Spleen (tissue), 11 donors: ENCODE measurements around the gene CHN1. TPM values are rescaled to one million over a fixed set of nuclear protein-coding genes. Genes with fewer than 3 reads are reported as not detected.
A peak's percentile ranks its signal among the peaks of the same experiment; 100 is the strongest.

Source experiments
- DNase-seq: peaks from one replicate; pipeline ENCODE4 v3.0.0-alpha.2; 2020
- H3K27ac ChIP-seq, 8 donors: fragments of 200-600 bp; sonication (generic) in 7 of 8; 1 replicate in 4 of 8; 2 replicates in 4 of 8; pipeline versions ENCODE4 v1.5.0 to v1.8.0; 2016 to 2021; ENCODE audit warnings: inconsistent platforms in 4 of 8, mild to moderate bottlenecking in 4 of 8, moderate library complexity in 1 of 8
- H3K27me3 ChIP-seq, 7 donors: fragments of 200-600 bp; sonication (generic) in 6 of 7; replicated peaks in 1 of 7; 1 replicate in 4 of 7; 2 replicates in 3 of 7; pipeline versions ENCODE4 v1.5.0 to v1.8.0; 2016 to 2021; ENCODE audit warnings: inconsistent platforms in 3 of 7, mild to moderate bottlenecking in 1 of 7
- H3K36me3 ChIP-seq, 6 donors: fragments of 200-600 bp; sonication (generic) in 5 of 6; 1 replicate in 4 of 6; 2 replicates in 2 of 6; pipeline versions ENCODE4 v1.5.0 to v1.8.0; 2016 to 2021; ENCODE audit warnings: inconsistent platforms in 2 of 6
- H3K4me1 ChIP-seq, 6 donors: fragments of 200-600 bp; sonication (generic) in 5 of 6; 1 replicate in 3 of 6; 2 replicates in 3 of 6; pipeline versions ENCODE4 v1.5.0 to v1.8.0; 2016 to 2021; ENCODE audit warnings: inconsistent platforms in 3 of 6
- H3K4me3 ChIP-seq, 8 donors: fragments of 200-600 bp; sonication (generic) in 7 of 8; 1 replicate in 4 of 8; 2 replicates in 4 of 8; pipeline versions ENCODE4 v1.5.0 to v1.8.0; 2016 to 2021; ENCODE audit warnings: inconsistent platforms in 4 of 8, mild to moderate bottlenecking in 4 of 8, moderate library complexity in 2 of 8
- H3K9me3 ChIP-seq, 8 donors: fragments of 200-600 bp; sonication (generic) in 7 of 8; 1 replicate in 4 of 8; 2 replicates in 4 of 8; pipeline versions ENCODE4 v1.5.0 to v1.8.0; 2016 to 2021; ENCODE audit warnings: inconsistent platforms in 4 of 8
- POLR2A ChIP-seq, 3 donors: fragments of 450-650 bp; IDR thresholded peaks; one replicate each; pipeline ENCODE4 v1.5.1; 2017; ENCODE audit warnings: antibody characterized with exemption in 3 of 3, mild to moderate bottlenecking in 1 of 3
- POLR2AphosphoS5 ChIP-seq, 3 donors: sonication (generic); formaldehyde crosslinking; IDR thresholded peaks; one replicate each; pipeline ENCODE4 v1.5.1; 2017; ENCODE audit warnings: antibody characterized with exemption in 3 of 3
- WGBS, 5 donors: extraction: QIAGEN DNeasy Blood & Tissue Kit in 3 of 5; methylation state at CpG; one replicate each; pipeline versions ENCODE4 v1.1.5 to v1.1.7; 2013 to 2018; 5-methylcytosine and 5-hydroxymethylcytosine counted together
- intact Hi-C: fragments of 100-400 bp; cut with DNase I; formaldehyde crosslinking; loops from one replicate; pipeline ENCODE4 v1.15.0; 2023; ENCODE audit warnings: low total_unique reads
- polyA plus RNA-seq, 3 donors: library from polyadenylated mRNA; stranded (reverse); fragments of 200-250 nt; gene quantifications; one replicate each; pipeline ENCODE4 v1.2.1, GENCODE V29; 2013
- total RNA-seq, 7 donors: library from RNA; depleted of rRNA in 3 of 7; stranded (reverse); fragments of >200 nt in 3 of 7; fragmentation: NEBNext Ultra II Directional in 4 of 7; extraction: Animal tissue kit (Norgen Biotek cat#: 25700) in 4 of 7; gene quantifications; one replicate each; pipeline versions ENCODE4 v1.1.0 to v1.2.1, GENCODE V29; 2016 to 2021
- TF ChIP-seq, protein P1 (sequence below), 11 experiments: fragments of 200-600 bp in 7 of 11; fragments of 450-650 bp in 4 of 11; sonication (generic) in 4 of 11; IDR thresholded peaks in 8 of 11; conservative IDR thresholded peaks in 3 of 11; 1 replicate in 7 of 11; 2 replicates in 4 of 11; pipeline versions ENCODE4 v1.4.0 to v1.8.0; 2016 to 2021; ENCODE audit warnings: antibody characterized with exemption in 11 of 11, inconsistent platforms in 4 of 11, mild to moderate bottlenecking in 1 of 11
- donor health status: healthy with polysubstance abuse.
- donor health status: DM: no; HTN: no; CAD: no; lungs with moderate emphysema.
- donor health status: DM: no; HTN: no; CAD: no.
- donor health status: Bipolar disorder and iron deficiency.
- donor health status: healthy.
- donor health status: DM: no; HTN: no; CAD: no.
- donor health status: DM: yes; HTN: yes; CAD: no.

Gene CHN1
- total and polyA plus RNA-seq, 10 donors = 5.4 to 14.6 (median 9.7) TPM

DNA sequence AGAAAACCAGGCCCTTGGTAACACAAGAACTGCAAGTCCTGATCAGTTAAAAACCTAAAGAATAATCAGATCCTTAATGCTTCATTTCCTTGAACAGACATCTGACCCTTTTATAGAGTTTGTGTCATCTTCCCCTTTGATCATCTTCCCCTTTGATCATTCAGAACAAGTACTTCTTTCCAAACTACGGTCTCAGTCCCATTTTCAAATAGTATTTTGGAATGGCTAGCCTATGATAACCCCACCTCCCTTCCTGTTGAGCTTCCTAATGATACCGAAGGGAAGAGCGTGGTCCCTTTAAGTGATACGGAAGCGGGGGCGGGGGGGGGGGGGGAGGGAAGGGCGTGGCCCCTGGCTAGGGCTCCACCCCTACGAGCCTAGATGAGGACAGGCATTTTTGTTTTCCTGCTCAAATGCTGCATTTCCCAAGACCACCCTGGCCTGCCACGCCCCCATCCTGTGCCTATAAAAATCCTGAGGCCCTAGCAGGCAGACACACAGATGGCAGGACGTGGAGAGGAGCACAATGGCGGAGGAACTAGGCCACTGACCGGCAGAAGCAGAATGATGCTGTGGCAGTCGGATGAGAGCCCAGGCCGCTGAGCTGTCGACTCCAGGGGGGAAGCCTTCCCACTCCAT is 216.8 kb downstream of the CHN1 start:
- peak overlapping the region in 1 of 8 donors; percentile 14 for H3K27ac ChIP-seq
- WGBS, 5 donors = 64 to 77% (median 69%) methylated on average over 12 to 15 of the region's 15 CpGs
- peaks cover 0 to 5% (median 0%) of the 10 kb centered on the region in 7 donors for H3K27me3 ChIP-seq
- peaks cover 0 to 10% (median 4%) of the 10 kb centered on the region in 6 donors for H3K4me1 ChIP-seq
- H3K36me3 ChIP-seq = no peaks in the 10 kb centered on the region
- TF ChIP-seq, protein P1, sequence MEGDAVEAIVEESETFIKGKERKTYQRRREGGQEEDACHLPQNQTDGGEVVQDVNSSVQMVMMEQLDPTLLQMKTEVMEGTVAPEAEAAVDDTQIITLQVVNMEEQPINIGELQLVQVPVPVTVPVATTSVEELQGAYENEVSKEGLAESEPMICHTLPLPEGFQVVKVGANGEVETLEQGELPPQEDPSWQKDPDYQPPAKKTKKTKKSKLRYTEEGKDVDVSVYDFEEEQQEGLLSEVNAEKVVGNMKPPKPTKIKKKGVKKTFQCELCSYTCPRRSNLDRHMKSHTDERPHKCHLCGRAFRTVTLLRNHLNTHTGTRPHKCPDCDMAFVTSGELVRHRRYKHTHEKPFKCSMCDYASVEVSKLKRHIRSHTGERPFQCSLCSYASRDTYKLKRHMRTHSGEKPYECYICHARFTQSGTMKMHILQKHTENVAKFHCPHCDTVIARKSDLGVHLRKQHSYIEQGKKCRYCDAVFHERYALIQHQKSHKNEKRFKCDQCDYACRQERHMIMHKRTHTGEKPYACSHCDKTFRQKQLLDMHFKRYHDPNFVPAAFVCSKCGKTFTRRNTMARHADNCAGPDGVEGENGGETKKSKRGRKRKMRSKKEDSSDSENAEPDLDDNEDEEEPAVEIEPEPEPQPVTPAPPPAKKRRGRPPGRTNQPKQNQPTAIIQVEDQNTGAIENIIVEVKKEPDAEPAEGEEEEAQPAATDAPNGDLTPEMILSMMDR (IDR thresholded peaks at IDR 0.05 in 8 of 11, conservative IDR thresholded peaks at IDR 0.05 in 3 of 11) = no peak
- no peak for TF ChIP-seq POLR2A (IDR thresholded peaks at IDR 0.05)
- peak in 1 of 3 donors; percentile 20 for TF ChIP-seq POLR2AphosphoS5 (IDR thresholded peaks at IDR 0.05)
- H3K4me3 ChIP-seq = no peak overlapping the region
- no peaks in the 10 kb centered on the region for H3K9me3 ChIP-seq
- intact Hi-C loops = no loop called here
- no peak for DNase-seq

DNA sequence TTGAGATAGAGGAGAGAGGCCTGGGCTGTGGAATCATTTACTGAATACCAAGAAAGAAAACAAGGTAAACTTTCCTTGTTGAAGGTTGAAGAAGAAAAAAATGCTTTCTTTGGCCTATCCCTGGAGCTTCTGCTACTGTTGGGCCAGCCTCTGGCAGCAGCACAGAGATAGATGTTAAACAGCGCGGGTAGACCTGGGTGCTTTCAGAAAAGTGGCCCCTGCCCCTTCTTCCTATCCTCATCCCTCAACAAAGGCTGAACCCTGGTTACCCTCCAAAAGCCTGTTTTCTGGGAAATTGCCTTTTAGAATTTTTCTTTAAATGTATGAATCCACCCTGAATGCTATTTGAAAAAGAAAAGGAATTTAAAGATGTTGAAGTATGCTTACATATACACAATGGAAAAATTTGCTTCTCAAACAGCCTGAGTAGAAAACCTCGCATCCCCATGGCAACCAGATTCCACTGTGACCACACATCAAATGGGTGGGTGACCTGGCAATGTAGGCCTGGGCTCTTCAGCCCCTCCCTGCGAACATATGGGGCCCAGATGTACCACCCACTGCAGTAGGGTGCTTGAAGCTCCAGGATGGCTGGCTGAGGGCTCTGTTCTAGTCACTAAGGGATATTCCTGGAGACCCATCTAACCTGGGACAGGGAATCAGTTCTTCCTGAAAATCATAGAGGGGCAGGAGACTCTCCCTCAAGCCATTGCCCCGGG is 217.5 kb downstream of the CHN1 start:
- Histone ChIP-seq H3K4me1 (peaks cover 0 to 10% (median 3%) of the 10 kb centered on the region in 6 donors), H3K36me3 (no peaks in the 10 kb centered on the region), H3K27me3 (peaks cover 0 to 5% (median 0%) of the 10 kb centered on the region in 7 donors), H3K4me3 (no peak overlapping the region), H3K9me3 (no peaks in the 10 kb centered on the region), H3K27ac (peak overlapping the region in 1 of 8 donors; percentile 14)
- DNase-seq = no peak
- 84 to 93% (median 86%) methylated on average over 5 of the region's 5 CpGs for WGBS, 5 donors
- TF ChIP-seq POLR2AphosphoS5 (IDR thresholded peaks at IDR 0.05) (no peak), POLR2A (IDR thresholded peaks at IDR 0.05) (no peak)
- TF ChIP-seq, protein P1 (IDR thresholded peaks at IDR 0.05 in 8 of 11, conservative IDR thresholded peaks at IDR 0.05 in 3 of 11) = no peak
- intact Hi-C loops = no loop called here

DNA sequence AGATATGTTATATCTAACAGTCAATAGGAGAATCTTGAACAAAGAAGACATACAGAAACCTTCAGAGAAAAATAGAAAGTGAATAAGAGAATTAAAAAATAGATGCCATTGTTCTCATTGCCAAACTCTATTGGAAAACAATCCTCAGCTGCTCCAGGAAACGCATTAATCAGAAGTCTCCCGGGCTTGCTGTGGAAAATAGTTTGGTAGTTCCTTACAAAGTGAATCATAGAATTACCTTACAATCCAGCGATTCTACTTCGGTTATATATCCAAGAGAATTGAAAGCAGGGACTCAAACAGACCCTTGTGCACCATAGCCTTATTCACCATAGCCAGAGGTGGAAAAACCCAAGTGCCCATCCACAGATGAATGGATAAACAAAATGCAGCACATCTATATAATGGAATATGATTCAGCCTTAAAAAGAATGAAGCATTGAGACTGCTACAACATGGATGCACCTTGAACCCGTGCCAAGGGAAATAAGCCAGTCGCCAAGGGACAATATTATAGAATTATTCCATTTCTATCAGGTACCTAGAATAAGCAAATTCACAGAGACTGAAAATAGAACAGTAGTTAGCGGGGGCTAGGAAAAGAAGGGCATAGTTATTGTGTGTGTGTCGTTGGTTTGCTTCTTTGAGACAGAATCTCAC is 219.0 kb downstream of the CHN1 start:
- intact Hi-C loops = no loop called here
- DNase-seq = no peak
- H3K4me3 ChIP-seq = no peak overlapping the region
- H3K9me3 ChIP-seq = no peaks in the 10 kb centered on the region
- TF ChIP-seq POLR2A (IDR thresholded peaks at IDR 0.05) = no peak
- TF ChIP-seq, protein P1 (IDR thresholded peaks at IDR 0.05 in 8 of 11, conservative IDR thresholded peaks at IDR 0.05 in 3 of 11) = no peak
- no peak for TF ChIP-seq POLR2AphosphoS5 (IDR thresholded peaks at IDR 0.05)
- WGBS, 5 donors = 82 to 96% (median 90%) methylated on average over 8 of the region's 8 CpGs
- no peaks in the 10 kb centered on the region for H3K27me3 ChIP-seq
- no peaks in the 10 kb centered on the region for H3K36me3 ChIP-seq
- H3K4me1 ChIP-seq = peaks cover 0 to 7% (median 3%) of the 10 kb centered on the region in 6 donors
- no peak overlapping the region for H3K27ac ChIP-seq

DNA sequence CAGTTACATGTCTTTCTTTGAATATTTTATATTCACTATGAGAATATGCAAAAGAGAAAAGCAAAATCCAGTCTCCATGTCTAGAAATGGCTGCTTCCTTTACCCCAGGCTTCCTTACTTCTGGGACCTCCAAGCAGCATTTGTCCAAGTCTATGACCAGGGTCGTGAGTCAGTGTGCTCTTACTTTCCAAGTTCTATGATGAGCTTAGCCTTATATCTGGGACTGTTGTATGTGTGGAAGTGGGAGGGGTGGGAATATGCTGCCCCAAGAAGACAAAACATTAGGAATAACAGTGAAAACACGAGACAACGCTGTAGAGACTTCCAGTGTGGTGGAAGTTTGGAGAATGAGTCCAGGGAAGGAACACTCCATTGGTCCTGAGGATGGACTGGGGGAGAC is 219.7 kb downstream of the CHN1 start:
- TF ChIP-seq POLR2AphosphoS5 (IDR thresholded peaks at IDR 0.05) (no peak), POLR2A (IDR thresholded peaks at IDR 0.05) (no peak)
- TF ChIP-seq, protein P1 (IDR thresholded peaks at IDR 0.05 in 8 of 11, conservative IDR thresholded peaks at IDR 0.05 in 3 of 11) = no peak
- no peaks in the 10 kb centered on the region for H3K27me3 ChIP-seq
- peaks cover 0 to 7% (median 2%) of the 10 kb centered on the region in 6 donors for H3K4me1 ChIP-seq
- H3K9me3 ChIP-seq = no peaks in the 10 kb centered on the region
- no peak overlapping the region for H3K27ac ChIP-seq
- 70 to 89% (median 82%) methylated on average over 3 of the region's 3 CpGs for WGBS, 5 donors
- no peak overlapping the region for H3K4me3 ChIP-seq
- no peak for DNase-seq
- intact Hi-C loops = no loop called here
- H3K36me3 ChIP-seq = no peaks in the 10 kb centered on the region
